Brain microvascular endothelial cell (primary cell): Measurements from ENCODE around the gene SYT6.

Experiments
- DNase-seq: peaks from one replicate; pipeline ENCODE4 v3.0.0-alpha.2; 2020
- H3K27ac ChIP-seq: fragments of 250-450 bp; sonication (Bioruptor Pico); 2 replicates; pipeline ENCODE4 v1.5.1; 2020; ENCODE audit warnings: mild to moderate bottlenecking, moderate library complexity
- H3K27me3 ChIP-seq: fragments of 250-450 bp; sonication (Bioruptor Pico); replicated peaks from 2 replicates; pipeline ENCODE4 v1.5.1; 2020; ENCODE audit warnings: mild to moderate bottlenecking
- H3K36me3 ChIP-seq: fragments of 250-450 bp; sonication (Bioruptor Pico); replicated peaks from 2 replicates; pipeline ENCODE4 v1.5.1; 2020; ENCODE audit warnings: mild to moderate bottlenecking
- H3K4me3 ChIP-seq: 2 replicates; pipeline ENCODE4 v1.5.1; 2011; ENCODE audit warnings: low read depth, mild to moderate bottlenecking, control low read depth, low read length, moderate library complexity
- CTCF ChIP-seq: IDR thresholded peaks from 2 replicates; pipeline ENCODE4 v1.5.1; 2011; ENCODE audit warnings: low read depth, mild to moderate bottlenecking, moderate library complexity, low read length, control low read depth, inconsistent platforms; ENCODE audit errors: missing control alignments
- in situ Hi-C: cut with HindIII; loops from 2 replicates; pipeline ENCODE4 v1.10.0; 2017; ENCODE audit warnings: low sequenced_read_pairs, low pct_ligation_motif_present

SYT6 gene

GRCh38 chr1:114114185-114115094 is 39.2 kb downstream of the SYT6 start:
- no peaks in the 10 kb centered on the region for H3K36me3 ChIP-seq
- H3K27me3 ChIP-seq = no peaks in the 10 kb centered on the region
- no peak overlapping the region for H3K27ac ChIP-seq
- DNase-seq = peak; percentile 73
- in situ Hi-C loops = no loop called here
- no peak overlapping the region for H3K4me3 ChIP-seq
- TF ChIP-seq CTCF = no peak

DNA sequence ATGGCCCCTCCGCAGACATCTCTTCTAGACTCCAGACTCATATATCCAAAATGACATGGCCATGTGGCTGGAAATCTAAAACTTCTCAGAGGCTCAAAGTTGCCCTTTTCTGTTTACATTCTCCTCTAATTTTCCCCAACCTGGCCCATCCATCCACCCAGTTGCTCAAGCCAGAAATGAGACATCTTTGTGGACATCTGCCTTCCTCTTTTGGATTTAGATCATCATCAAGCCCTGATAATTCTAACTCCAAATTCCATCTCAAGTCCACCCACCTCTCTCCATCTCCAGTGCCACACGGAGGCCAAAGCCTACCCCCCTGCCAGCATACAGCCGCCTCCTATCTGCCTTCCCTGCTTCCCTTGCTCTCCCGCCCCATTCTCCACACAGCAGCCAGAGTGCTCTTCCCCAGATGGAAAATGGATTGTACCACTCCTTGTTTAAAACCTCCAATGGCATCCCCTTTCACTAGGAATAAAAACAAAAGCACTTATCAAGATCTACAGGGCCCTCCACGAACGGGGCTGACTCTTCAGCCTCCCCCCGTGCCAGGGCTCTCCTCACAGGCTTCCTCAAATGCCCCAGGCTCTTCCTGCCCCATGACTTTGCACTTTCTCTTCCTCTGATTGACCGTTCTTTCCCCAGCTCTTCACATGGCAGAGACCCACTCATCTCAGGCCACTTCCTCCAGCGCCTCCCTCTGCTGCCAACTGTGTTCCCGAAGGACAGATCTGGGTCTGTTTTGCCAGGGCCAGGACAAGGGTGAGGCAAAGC is 40.1 kb downstream of the SYT6 start:
- Histone ChIP-seq H3K36me3 (no peaks in the 10 kb centered on the region), H3K27ac (no peak overlapping the region), H3K4me3 (no peak overlapping the region), H3K27me3 (no peaks in the 10 kb centered on the region)
- in situ Hi-C loops = no loop called here
- DNase-seq = no peak
- TF ChIP-seq CTCF = no peak

DNA sequence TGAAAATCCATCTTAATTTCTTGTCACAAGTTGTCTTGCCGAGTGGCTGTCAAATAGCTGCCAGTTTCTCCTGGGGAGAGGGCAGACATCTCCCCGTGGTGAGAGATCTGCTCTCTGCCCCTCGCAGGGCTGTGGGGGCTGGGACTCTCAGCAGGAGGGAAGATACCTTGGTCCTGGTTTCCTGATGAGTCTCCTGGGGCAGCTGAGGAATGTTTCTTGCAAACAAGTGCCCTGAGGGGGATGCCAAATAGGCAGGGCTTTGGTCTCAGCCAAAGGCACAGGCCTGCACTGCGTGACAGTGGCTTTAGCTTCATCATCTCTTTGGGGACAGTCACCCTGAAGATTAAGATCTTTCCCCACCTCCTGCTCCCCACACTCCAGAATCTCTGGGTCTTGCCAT is 40.9 kb downstream of the SYT6 start:
- no peak overlapping the region for H3K27ac ChIP-seq
- H3K4me3 ChIP-seq = no peak overlapping the region
- no peaks in the 10 kb centered on the region for H3K36me3 ChIP-seq
- TF ChIP-seq CTCF = no peak
- no peak for DNase-seq
- in situ Hi-C loops = no loop called here
- no peaks in the 10 kb centered on the region for H3K27me3 ChIP-seq

- Histone ChIP-seq H3K36me3 (no peaks in the 10 kb centered on the region), H3K27ac (no peak overlapping the region), H3K27me3 (no peaks in the 10 kb centered on the region), H3K4me3 (no peak overlapping the region)
- no peak for DNase-seq
- in situ Hi-C loops = no loop called here
- no peak for TF ChIP-seq CTCF
Measured at GRCh38 chr1:114111731-114112641, 41.7 kb downstream of the SYT6 start.

DNA sequence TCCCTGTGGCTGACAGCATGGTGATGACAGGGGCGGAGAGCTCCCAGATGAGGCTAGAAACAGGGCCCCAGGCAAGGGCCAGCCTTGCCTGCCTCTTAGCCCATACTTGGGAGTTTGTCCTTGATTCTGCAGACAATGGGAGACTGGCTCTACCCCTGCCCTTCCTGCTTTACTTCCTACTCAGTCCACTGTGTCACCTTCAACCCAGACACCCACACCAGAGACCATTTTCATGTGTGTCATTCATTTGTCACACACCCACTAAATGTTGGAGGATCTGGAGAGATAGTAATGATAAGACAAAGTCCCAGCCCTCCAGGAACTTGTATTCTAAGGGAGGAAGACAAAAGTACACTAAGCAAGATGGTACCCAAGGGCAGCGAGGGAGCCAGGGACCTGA is 43.7 kb downstream of the SYT6 start:
- H3K36me3 ChIP-seq = no peaks in the 10 kb centered on the region
- no peak overlapping the region for H3K27ac ChIP-seq
- H3K4me3 ChIP-seq = no peak overlapping the region
- in situ Hi-C loops = no loop called here
- peaks cover 2% of the 10 kb centered on the region for H3K27me3 ChIP-seq
- no peak for DNase-seq
- no peak for TF ChIP-seq CTCF
